Stimulated activated CD8-positive, alpha-beta memory T cell treated with anti-CD3 and anti-CD28 coated beads, Interleukin-4, amount 100 ng/mL, for 24 hours (primary cell): ENCODE measurements around the gene FGFR3.

Source experiments
- DNase-seq: peaks from one replicate; pipeline ENCODE4 v3.0.0-alpha.2; 2020; ENCODE audit warnings: low read depth

The FGFR3 gene

GRCh38 chr4:1756893-1757779, 36.0 kb upstream of the FGFR3 start:
- no peak for DNase-seq

- no peak for DNase-seq
Observed at GRCh38 chr4:1757836-1758235, 35.3 kb upstream of the FGFR3 start.

- DNase-seq: no peak
Observed at GRCh38 chr4:1758306-1759121, 34.6 kb upstream of the FGFR3 start.

- DNase-seq: no peak
Observed at GRCh38 chr4:1759170-1759817, 33.8 kb upstream of the FGFR3 start.

GRCh38 chr4:1759818-1760223, 33.3 kb upstream of the FGFR3 start:
- no peak for DNase-seq

GRCh38 chr4:1760521-1761071, 32.5 kb upstream of the FGFR3 start:
- no peak for DNase-seq

GRCh38 chr4:1761130-1761689, 31.9 kb upstream of the FGFR3 start:
- DNase-seq: no peak

- DNase-seq: no peak
Observed at GRCh38 chr4:1762264-1763010, 30.7 kb upstream of the FGFR3 start.

GRCh38 chr4:1763070-1763549, 30.0 kb upstream of the FGFR3 start:
- no peak for DNase-seq

GRCh38 chr4:1763550-1764080, 29.5 kb upstream of the FGFR3 start:
- no peak for DNase-seq

GRCh38 chr4:1764670-1765069, 28.4 kb upstream of the FGFR3 start:
- no peak for DNase-seq

GRCh38 chr4:1765409-1766072, 27.6 kb upstream of the FGFR3 start:
- DNase-seq: no peak

GRCh38 chr4:1766106-1767060, 26.7 kb upstream of the FGFR3 start:
- no peak for DNase-seq

- DNase-seq: no peak
Observed at GRCh38 chr4:1767061-1767769, 25.9 kb upstream of the FGFR3 start.

- DNase-seq: no peak
Observed at GRCh38 chr4:1767770-1768366, 25.2 kb upstream of the FGFR3 start.

GRCh38 chr4:1768367-1769034, 24.6 kb upstream of the FGFR3 start:
- no peak for DNase-seq

- no peak for DNase-seq
Observed at GRCh38 chr4:1769692-1770091, 23.4 kb upstream of the FGFR3 start.
